Activated naive CD8-positive, alpha-beta T cell treated with anti-CD3 and anti-CD28 coated beads for 36 hours (primary cell): Measurements from ENCODE around the gene ARHGAP35. TPM values are rescaled to one million over a fixed set of nuclear protein-coding genes. Genes with fewer than 3 reads are reported as not detected.
"Not testable (repeated sequence)": the region's sequence is repeated elsewhere in the genome, so short reads cannot be mapped to it uniquely, and the experiment has no call there.

ENCODE experiments used
- DNase-seq: peaks from one replicate; pipeline ENCODE4 v3.0.0; 2021
- H3K27ac Mint-ChIP-seq: one replicate; pipeline ENCODE4 v1.8.0; 2022; ENCODE audit warnings: mild to moderate bottlenecking, moderate library complexity, mixed read lengths
- H3K27me3 Mint-ChIP-seq: one replicate; pipeline ENCODE4 v1.8.0; 2022; ENCODE audit warnings: mild to moderate bottlenecking, mixed read lengths
- H3K36me3 Mint-ChIP-seq: one replicate; pipeline ENCODE4 v1.8.0; 2021; ENCODE audit warnings: mild to moderate bottlenecking, mixed read lengths
- H3K4me1 Mint-ChIP-seq: one replicate; pipeline ENCODE4 v1.8.0; 2021; ENCODE audit warnings: mixed read lengths
- H3K4me3 Mint-ChIP-seq: one replicate; pipeline ENCODE4 v1.8.0; 2022; ENCODE audit warnings: mild to moderate bottlenecking, moderate library complexity, mixed read lengths
- H3K9me3 Mint-ChIP-seq: one replicate; pipeline ENCODE4 v1.8.0; 2022; ENCODE audit warnings: mixed read lengths
- total RNA-seq, 2 experiments: library from RNA; stranded (reverse); gene quantifications; one replicate each; pipeline ENCODE4 v1.2.3, GENCODE V29; 2021

Gene ARHGAP35
- total RNA-seq, 2 experiments from 2014 or later: 13.6 to 13.7 TPM

DNA sequence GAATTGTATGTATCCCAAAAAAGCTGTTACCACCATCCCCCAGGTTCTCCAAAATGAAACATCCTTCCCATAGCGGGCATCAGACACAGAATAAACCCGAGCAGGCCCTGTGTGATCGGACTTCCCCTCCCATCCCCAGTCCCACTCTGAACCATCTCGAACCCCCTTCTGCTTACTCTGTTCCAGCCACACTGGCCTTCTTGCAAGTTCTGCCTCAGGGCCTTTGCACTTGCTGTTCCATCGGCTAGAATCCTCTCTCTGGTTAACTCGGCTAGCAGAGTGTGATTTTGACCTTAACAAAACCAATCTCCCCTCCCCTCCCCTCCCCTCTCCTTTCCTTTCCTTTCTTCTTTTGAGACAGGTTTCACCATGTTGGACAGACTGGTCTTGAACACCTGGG, 25.8 kb upstream of the ARHGAP35 start:
- Mint-ChIP-seq H3K27ac (no peak overlapping the region), H3K9me3 (no peaks in the 10 kb centered on the region), H3K27me3 (no peaks in the 10 kb centered on the region), H3K4me1 (no peaks in the 10 kb centered on the region), H3K4me3 (no peak overlapping the region), H3K36me3 (peaks cover 2% of the 10 kb centered on the region)
- no peak for DNase-seq

DNA sequence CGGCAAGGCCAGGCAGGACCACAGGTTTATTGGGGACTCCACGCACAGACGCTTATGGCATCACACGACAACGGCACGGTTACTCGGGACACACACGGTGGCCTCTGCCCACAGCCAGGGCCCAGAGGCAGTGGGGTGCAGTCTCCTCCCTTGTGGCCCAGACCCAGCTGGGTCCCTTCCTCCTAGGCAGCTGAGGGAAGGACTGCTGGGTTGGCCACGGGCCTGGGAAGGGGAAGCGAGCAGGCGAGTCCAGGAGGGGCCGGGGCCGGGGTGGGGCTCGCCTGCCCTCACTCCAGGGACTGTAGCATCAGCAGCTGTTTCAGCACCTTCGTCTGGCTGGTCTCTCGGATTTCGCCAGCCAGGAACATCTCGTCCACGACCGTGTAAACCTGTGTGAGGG, 22.6 kb upstream of the ARHGAP35 start:
- Mint-ChIP-seq H3K4me1 (no peaks in the 10 kb centered on the region), H3K36me3 (peaks cover 5% of the 10 kb centered on the region), H3K4me3 (no peak overlapping the region), H3K27ac (no peak overlapping the region), H3K27me3 (no peaks in the 10 kb centered on the region), H3K9me3 (no peaks in the 10 kb centered on the region)
- no peak for DNase-seq

GRCh38 chr19:46839752-46840497, 20.9 kb upstream of the ARHGAP35 start:
- Mint-ChIP-seq H3K4me3 (no peak overlapping the region), H3K27ac (no peak overlapping the region), H3K4me1 (no peaks in the 10 kb centered on the region), H3K27me3 (no peaks in the 10 kb centered on the region), H3K36me3 (peaks cover 5% of the 10 kb centered on the region), H3K9me3 (no peaks in the 10 kb centered on the region)
- no peak for DNase-seq

GRCh38 chr19:46840498-46840942, 20.3 kb upstream of the ARHGAP35 start:
- Mint-ChIP-seq H3K9me3 (no peaks in the 10 kb centered on the region), H3K4me1 (no peaks in the 10 kb centered on the region), H3K27me3 (no peaks in the 10 kb centered on the region), H3K4me3 (no peak overlapping the region), H3K27ac (no peak overlapping the region), H3K36me3 (peaks cover 5% of the 10 kb centered on the region)
- DNase-seq: peak; percentile 46

GRCh38 chr19:46841458-46842083, 19.2 kb upstream of the ARHGAP35 start:
- H3K9me3 Mint-ChIP-seq: no peaks in the 10 kb centered on the region
- no peak overlapping the region for H3K27ac Mint-ChIP-seq
- DNase-seq: no peak
- no peak overlapping the region for H3K4me3 Mint-ChIP-seq
- peaks cover 5% of the 10 kb centered on the region for H3K36me3 Mint-ChIP-seq
- no peaks in the 10 kb centered on the region for H3K4me1 Mint-ChIP-seq
- H3K27me3 Mint-ChIP-seq: no peaks in the 10 kb centered on the region

DNA sequence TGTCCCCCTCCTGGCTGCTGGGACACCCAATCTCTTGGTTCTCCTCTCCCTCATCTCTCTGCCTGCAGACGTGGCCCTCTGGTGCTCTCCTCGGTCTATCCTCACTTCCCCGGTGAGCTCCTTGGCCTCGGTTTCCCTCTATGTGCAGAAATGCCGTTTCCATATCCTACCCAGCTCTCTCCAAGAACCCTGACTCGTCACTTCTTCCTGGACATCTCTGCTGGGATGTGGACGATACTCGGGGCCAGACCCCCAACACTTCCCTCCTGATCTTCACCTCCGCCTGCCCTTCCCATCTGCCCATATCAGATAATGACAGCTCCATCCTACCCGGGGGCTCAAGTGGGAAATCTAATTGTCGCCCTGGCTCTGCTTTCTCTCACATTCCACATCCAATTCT, 18.0 kb upstream of the ARHGAP35 start:
- Mint-ChIP-seq H3K27me3 (no peaks in the 10 kb centered on the region), H3K4me3 (no peak overlapping the region), H3K36me3 (peaks cover 5% of the 10 kb centered on the region), H3K9me3 (no peaks in the 10 kb centered on the region), H3K4me1 (no peaks in the 10 kb centered on the region), H3K27ac (no peak overlapping the region)
- no peak for DNase-seq

DNA sequence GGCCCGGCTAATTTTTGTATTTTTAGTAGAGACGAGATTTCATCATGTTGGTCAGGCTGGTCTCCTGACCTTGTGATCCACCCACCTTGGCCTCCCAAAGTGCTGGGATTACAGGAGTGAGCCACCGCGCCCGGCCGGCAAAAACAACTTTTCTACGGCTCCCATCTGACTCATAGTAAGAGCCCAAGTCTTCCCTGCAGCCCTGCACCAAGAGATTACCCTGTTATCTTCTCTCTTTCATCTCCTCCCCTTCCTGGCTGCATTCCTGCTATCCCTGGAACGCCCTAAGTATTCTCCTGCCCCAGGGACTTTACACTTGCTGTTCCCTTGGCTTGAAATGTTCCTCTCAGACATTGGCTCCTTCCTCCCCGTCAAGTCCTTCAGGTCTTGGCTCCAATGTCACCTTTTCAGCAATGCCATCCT, 16.7 kb upstream of the ARHGAP35 start:
- H3K27ac Mint-ChIP-seq: no peak overlapping the region
- peaks cover under 1% of the 10 kb centered on the region for H3K4me1 Mint-ChIP-seq
- peaks cover 5% of the 10 kb centered on the region for H3K36me3 Mint-ChIP-seq
- DNase-seq: no peak
- H3K27me3 Mint-ChIP-seq: no peaks in the 10 kb centered on the region
- H3K9me3 Mint-ChIP-seq: no peaks in the 10 kb centered on the region
- H3K4me3 Mint-ChIP-seq: no peak overlapping the region

DNA sequence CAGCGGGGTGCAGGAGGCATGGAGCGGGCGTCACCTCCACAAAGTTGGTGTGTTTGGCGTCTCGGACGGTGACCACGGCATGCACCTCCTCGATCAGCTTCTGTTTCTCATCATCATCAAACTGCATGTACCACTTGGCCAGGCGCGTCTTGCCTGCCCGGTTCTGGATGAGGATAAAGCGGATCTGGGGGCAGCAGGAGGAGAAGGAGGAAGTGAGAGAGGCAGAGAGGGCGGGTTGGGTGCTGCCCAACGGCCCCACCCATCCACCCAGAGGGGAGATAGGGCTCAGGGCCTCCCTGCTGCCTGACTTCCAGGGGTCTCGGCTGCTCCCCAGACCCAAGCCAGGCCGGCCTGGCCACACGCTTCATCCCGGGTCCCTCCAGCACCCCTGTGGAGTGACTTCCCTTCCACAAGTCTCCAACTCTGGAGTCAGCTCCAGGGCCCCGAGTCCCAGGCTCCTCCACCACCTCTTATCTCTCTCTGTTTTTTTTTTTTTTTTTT, 14.8 kb upstream of the ARHGAP35 start:
- Mint-ChIP-seq H3K9me3 (no peaks in the 10 kb centered on the region), H3K27me3 (no peaks in the 10 kb centered on the region), H3K27ac (no peak overlapping the region), H3K36me3 (peaks cover 4% of the 10 kb centered on the region), H3K4me1 (peaks cover 14% of the 10 kb centered on the region), H3K4me3 (no peak overlapping the region)
- DNase-seq: no peak

DNA sequence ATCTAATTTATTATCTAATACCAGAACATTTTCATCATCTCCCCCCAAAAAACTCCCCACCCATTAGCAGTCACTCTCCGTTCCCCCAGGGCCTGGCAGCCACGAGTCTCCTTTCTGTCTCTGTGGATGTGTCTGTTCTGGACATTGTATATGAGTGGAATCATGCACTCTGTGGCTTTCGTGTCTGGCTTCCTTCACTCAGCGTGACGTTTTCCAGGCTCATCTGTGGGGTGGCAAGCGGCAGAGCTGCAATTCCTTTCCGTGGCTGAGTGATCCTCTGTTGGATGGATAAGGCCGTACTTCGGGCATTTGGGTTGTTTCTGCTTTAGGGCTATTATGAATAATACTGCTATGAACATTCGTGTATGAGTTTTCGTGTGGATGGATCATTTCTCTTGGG, 13.3 kb upstream of the ARHGAP35 start:
- H3K9me3 Mint-ChIP-seq: no peaks in the 10 kb centered on the region

GRCh38 chr19:46848389-46848788, 12.4 kb upstream of the ARHGAP35 start:
- H3K4me3 Mint-ChIP-seq: no peak overlapping the region
- no peaks in the 10 kb centered on the region for H3K9me3 Mint-ChIP-seq
- H3K27me3 Mint-ChIP-seq: no peaks in the 10 kb centered on the region
- peaks cover 1% of the 10 kb centered on the region for H3K36me3 Mint-ChIP-seq
- DNase-seq: no peak
- H3K27ac Mint-ChIP-seq: no peak overlapping the region
- H3K4me1 Mint-ChIP-seq: peaks cover 14% of the 10 kb centered on the region

More for the DNA sequence above, 13.3 kb upstream of the ARHGAP35 start:
- peaks cover 14% of the 10 kb centered on the region for H3K4me1 Mint-ChIP-seq
- no peak overlapping the region for H3K27ac Mint-ChIP-seq
- H3K36me3 Mint-ChIP-seq: peaks cover 4% of the 10 kb centered on the region
- DNase-seq: no peak
- no peaks in the 10 kb centered on the region for H3K27me3 Mint-ChIP-seq
- H3K4me3 Mint-ChIP-seq: no peak overlapping the region

GRCh38 chr19:46849610-46850009, 11.2 kb upstream of the ARHGAP35 start:
- Mint-ChIP-seq H3K27ac (no peak overlapping the region), H3K9me3 (no peaks in the 10 kb centered on the region)

GRCh38 chr19:46850228-46851203, 10.3 kb upstream of the ARHGAP35 start, which contains the start of gene AP2S1:
TSS of gene AP2S1 (minus strand) at chr19:46850846. CDS start at chr19:46850766, 80 bp downstream.
- Mint-ChIP-seq H3K27me3 (peaks cover 3% of the 10 kb centered on the region), H3K36me3 (peaks cover 1% of the 10 kb centered on the region), H3K4me3 (peak within 1 kb of the TSS; percentile 85), H3K4me1 (peaks cover 15% of the 10 kb centered on the region), H3K27ac (peak within 1 kb of the TSS; percentile 40), H3K9me3 (no peaks in the 10 kb centered on the region)
- DNase-seq: peak; percentile 91

More at GRCh38 chr19:46849610-46850009, 11.2 kb upstream of the ARHGAP35 start:
- H3K4me1 Mint-ChIP-seq: peaks cover 14% of the 10 kb centered on the region
- DNase-seq: no peak
- peaks cover 1% of the 10 kb centered on the region for H3K36me3 Mint-ChIP-seq
- peak overlapping the region; percentile 85 for H3K4me3 Mint-ChIP-seq
- peaks cover 3% of the 10 kb centered on the region for H3K27me3 Mint-ChIP-seq

DNA sequence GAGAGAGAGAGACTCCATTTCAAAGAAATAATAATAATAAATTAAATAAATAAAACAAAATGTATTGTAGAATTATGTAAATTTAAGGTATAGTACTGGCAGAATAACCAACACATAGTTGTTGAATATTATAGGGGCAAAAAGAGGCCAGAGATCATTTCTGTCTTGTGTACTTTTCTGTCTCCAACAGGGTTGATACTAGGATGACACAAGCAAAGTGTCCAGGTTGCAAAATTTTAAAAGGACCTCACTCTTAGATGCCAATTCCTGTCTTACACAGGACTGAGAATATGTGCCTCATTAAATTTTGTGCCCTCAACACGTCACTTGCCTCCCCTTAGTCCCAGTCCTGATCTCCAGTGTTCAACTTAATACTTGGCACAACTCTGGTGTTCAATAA, 8.0 kb upstream of the ARHGAP35 start:
- H3K27me3 Mint-ChIP-seq: peaks cover 3% of the 10 kb centered on the region
- no peak overlapping the region for H3K4me3 Mint-ChIP-seq
- peaks cover 28% of the 10 kb centered on the region for H3K4me1 Mint-ChIP-seq
- no peak overlapping the region for H3K27ac Mint-ChIP-seq
- no peaks in the 10 kb centered on the region for H3K9me3 Mint-ChIP-seq
- no peak for DNase-seq
- peaks cover 1% of the 10 kb centered on the region for H3K36me3 Mint-ChIP-seq

DNA sequence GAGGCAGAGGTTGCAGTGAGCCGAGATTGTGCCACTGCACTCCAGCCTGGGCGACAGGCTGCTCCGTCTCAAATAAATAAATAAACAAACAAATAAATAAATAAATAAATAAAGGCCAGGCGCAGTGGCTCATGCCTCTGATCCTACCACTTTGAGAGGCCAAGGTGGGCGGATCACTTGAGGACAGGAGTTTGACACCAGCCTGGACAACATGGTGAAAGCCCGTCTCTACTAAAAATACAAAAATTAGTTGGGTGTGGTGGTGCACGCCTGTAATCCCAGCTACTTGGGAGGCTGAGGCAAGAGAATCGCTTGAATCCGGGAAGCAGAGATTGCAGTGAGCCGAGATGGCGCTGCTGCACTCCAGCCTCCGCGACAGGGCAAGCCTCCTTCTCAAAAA, 6.1 kb upstream of the ARHGAP35 start:
- not testable (repeated sequence) for H3K4me3 Mint-ChIP-seq, H3K27ac Mint-ChIP-seq, H3K27me3 Mint-ChIP-seq, H3K9me3 Mint-ChIP-seq, DNase-seq, H3K36me3 Mint-ChIP-seq
- H3K4me1 Mint-ChIP-seq: peaks cover 22% of the 10 kb centered on the region
